ENCODE results near the gene IGFBP4.

The IGFBP4 gene

GRCh38 chr17:40456396-40456951 lies 13.2 kb downstream of the IGFBP4 start:
- DNase-seq (ENCODE audit: low spot score) = no peak

- DNase-seq (ENCODE audit: low spot score) = no peak
These were observed 14.1 kb downstream of the IGFBP4 start for GRCh38 chr17:40457369-40457768.

GRCh38 chr17:40457964-40458791 lies 14.9 kb downstream of the IGFBP4 start:
- peak; percentile 57 for DNase-seq (ENCODE audit: low spot score)

GRCh38 chr17:40458851-40459482 lies 15.7 kb downstream of the IGFBP4 start:
- DNase-seq (ENCODE audit: low spot score) = no peak

- no peak for DNase-seq (ENCODE audit: low spot score)
These were observed 16.7 kb downstream of the IGFBP4 start for GRCh38 chr17:40459636-40460603.

GRCh38 chr17:40460604-40460967 lies 17.3 kb downstream of the IGFBP4 start:
- DNase-seq (ENCODE audit: low spot score) = no peak

GRCh38 chr17:40460968-40461731 lies 17.9 kb downstream of the IGFBP4 start:
- DNase-seq (ENCODE audit: low spot score) = no peak

- DNase-seq (ENCODE audit: low spot score) = no peak
These were observed 18.6 kb downstream of the IGFBP4 start for GRCh38 chr17:40461732-40462342.

- no peak for DNase-seq (ENCODE audit: low spot score)
These were observed 19.3 kb downstream of the IGFBP4 start for GRCh38 chr17:40462343-40463121.

- no peak for DNase-seq (ENCODE audit: low spot score)
These were observed 19.9 kb downstream of the IGFBP4 start for GRCh38 chr17:40463122-40463550.

- DNase-seq (ENCODE audit: low spot score) = no peak
These were observed 21.2 kb downstream of the IGFBP4 start for GRCh38 chr17:40464392-40464855.

GRCh38 chr17:40466298-40466971 lies 23.2 kb downstream of the IGFBP4 start:
- DNase-seq (ENCODE audit: low spot score) = no peak

GRCh38 chr17:40467281-40467867 lies 24.1 kb downstream of the IGFBP4 start:
- DNase-seq (ENCODE audit: low spot score) = no peak

GRCh38 chr17:40468560-40468959 lies 25.3 kb downstream of the IGFBP4 start:
- DNase-seq (ENCODE audit: low spot score) = no peak

- DNase-seq (ENCODE audit: low spot score) = no peak
These were observed 26.8 kb downstream of the IGFBP4 start for GRCh38 chr17:40469805-40470675.

- no peak for DNase-seq (ENCODE audit: low spot score)
These were observed 27.9 kb downstream of the IGFBP4 start for GRCh38 chr17:40470932-40471828.
